Activated naive CD4-positive, alpha-beta T cell treated with Interleukin-2 at 50 U/mL for 16 hours (primary cell): Measurements from ENCODE around the gene SPTBN5.

Experiments
- DNase-seq: peaks from one replicate; pipeline ENCODE4 v3.0.0-alpha.2; 2020

SPTBN5 gene

GRCh38 chr15:41821831-41822230 is 72.0 kb downstream of the SPTBN5 start:
- no peak for DNase-seq

- no peak for DNase-seq
Measured at GRCh38 chr15:41820791-41821423, 72.9 kb downstream of the SPTBN5 start.

- no peak for DNase-seq
Measured at GRCh38 chr15:41819455-41820050, 74.3 kb downstream of the SPTBN5 start.

- DNase-seq, result no peak
Measured at GRCh38 chr15:41817781-41818180, 76.1 kb downstream of the SPTBN5 start.

GRCh38 chr15:41817327-41817726 is 76.5 kb downstream of the SPTBN5 start:
- no peak for DNase-seq

GRCh38 chr15:41816788-41817187 is 77.1 kb downstream of the SPTBN5 start:
- DNase-seq, result no peak

- no peak for DNase-seq
Measured at GRCh38 chr15:41814534-41814933, 79.3 kb downstream of the SPTBN5 start.

GRCh38 chr15:41813426-41813825 is 80.4 kb downstream of the SPTBN5 start:
- no peak for DNase-seq

GRCh38 chr15:41812820-41813375 is 81.0 kb downstream of the SPTBN5 start:
- no peak for DNase-seq

- peak; percentile 74 for DNase-seq
Measured at GRCh38 chr15:41811432-41812195, 82.2 kb downstream of the SPTBN5 start.

- no peak for DNase-seq
Measured at GRCh38 chr15:41810651-41811431, 83.0 kb downstream of the SPTBN5 start.

- no peak for DNase-seq
Measured at GRCh38 chr15:41809526-41810220, 84.2 kb downstream of the SPTBN5 start.

GRCh38 chr15:41809121-41809520 is 84.7 kb downstream of the SPTBN5 start:
- no peak for DNase-seq

- no peak for DNase-seq
Measured at GRCh38 chr15:41806291-41807181, 87.3 kb downstream of the SPTBN5 start.

GRCh38 chr15:41805711-41806110 is 88.1 kb downstream of the SPTBN5 start:
- no peak for DNase-seq

GRCh38 chr15:41804916-41805666 is 88.8 kb downstream of the SPTBN5 start:
- DNase-seq, result no peak

GRCh38 chr15:41804361-41804760 is 89.5 kb downstream of the SPTBN5 start:
- DNase-seq, result no peak

- no peak for DNase-seq
Measured at GRCh38 chr15:41801850-41802455, 91.9 kb downstream of the SPTBN5 start.

- DNase-seq, result no peak
Measured at GRCh38 chr15:41801185-41801584, 92.7 kb downstream of the SPTBN5 start.

- DNase-seq, result no peak
Measured at GRCh38 chr15:41799488-41799805, 94.4 kb downstream of the SPTBN5 start.
